Mesenchymal stem cell (in vitro differentiated cells and primary cell): ENCODE results near the gene CTSA.

ENCODE experiments used
- DNase-seq: peaks from one replicate; pipeline ENCODE4 v3.0.0-alpha.2; 2013
- H2AFZ ChIP-seq: one replicate; pipeline ENCODE4 v1.6.1; 2013; ENCODE audit warnings: low read depth, mild to moderate bottlenecking, control low read depth, inconsistent platforms, low read length, moderate library complexity
- H2AK5ac ChIP-seq: 2 replicates; pipeline ENCODE4 v1.6.1; 2013; ENCODE audit warnings: low read length, moderate library complexity, mild to moderate bottlenecking, inconsistent platforms; ENCODE audit not compliant: severe bottlenecking
- H2BK120ac ChIP-seq: one replicate; pipeline ENCODE4 v1.6.1; 2013; ENCODE audit warnings: low read depth, mild to moderate bottlenecking, inconsistent platforms, low read length, moderate library complexity
- H2BK12ac ChIP-seq, 2 experiments: one replicate each; pipeline ENCODE4 v1.6.1; 2013; ENCODE audit warnings: inconsistent platforms in 2 of 2, low read length in 2 of 2, mild to moderate bottlenecking in 2 of 2, moderate library complexity in 2 of 2, control low read depth in 1 of 2
- H2BK15ac ChIP-seq: one replicate; pipeline ENCODE4 v1.6.1; 2013; ENCODE audit warnings: mild to moderate bottlenecking, low read depth, inconsistent platforms; ENCODE audit not compliant: poor library complexity, severe bottlenecking
- H2BK5ac ChIP-seq: 2 replicates; pipeline ENCODE4 v1.6.1; 2013; ENCODE audit warnings: low read depth, mild to moderate bottlenecking, low read length, control low read depth, inconsistent platforms; ENCODE audit not compliant: poor library complexity, severe bottlenecking
- H3K14ac ChIP-seq, 2 experiments: one replicate each; pipeline ENCODE4 v1.6.1; 2013; ENCODE audit warnings: inconsistent platforms in 2 of 2, low read length in 2 of 2, control low read depth in 1 of 2, mild to moderate bottlenecking in 1 of 2, moderate library complexity in 1 of 2
- H3K18ac ChIP-seq, 2 experiments: one replicate each; pipeline ENCODE4 v1.6.1; 2013; ENCODE audit warnings: inconsistent platforms in 2 of 2, low read length in 2 of 2, control low read depth in 1 of 2, low read depth in 1 of 2, mild to moderate bottlenecking in 1 of 2
- H3K23ac ChIP-seq, 2 experiments: one replicate each; pipeline ENCODE4 v1.6.1; 2013; ENCODE audit warnings: inconsistent platforms in 2 of 2, low read length in 2 of 2, mild to moderate bottlenecking in 2 of 2, moderate library complexity in 2 of 2, control low read depth in 1 of 2
- H3K27ac ChIP-seq: 2 replicates; pipeline ENCODE4 v1.5.1; 2013; ENCODE audit warnings: mild to moderate bottlenecking, moderate library complexity, low read length, control low read depth, inconsistent platforms; ENCODE audit not compliant: poor library complexity, severe bottlenecking
- H3K27me3 ChIP-seq, 2 experiments: 2 replicates each; pipeline versions ENCODE4 v1.6.1 to v1.7.0; 2013; ENCODE audit warnings: low read length in 2 of 2, mild to moderate bottlenecking in 2 of 2, moderate library complexity in 2 of 2, control low read depth in 1 of 2, inconsistent platforms in 1 of 2; ENCODE audit not compliant: control insufficient read depth in 1 of 2, insufficient read depth in 1 of 2
- H3K36me3 ChIP-seq, 2 experiments: 2 replicates each; pipeline versions ENCODE4 v1.6.1 to v1.7.0; 2013; ENCODE audit warnings: low read length in 2 of 2, control low read depth in 1 of 2, inconsistent platforms in 1 of 2, low read depth in 1 of 2, mild to moderate bottlenecking in 1 of 2; ENCODE audit not compliant: insufficient read depth in 2 of 2, control insufficient read depth in 1 of 2
- H3K4ac ChIP-seq, 2 experiments: one replicate each; pipeline ENCODE4 v1.6.1; 2013; ENCODE audit warnings: inconsistent platforms in 2 of 2, low read length in 2 of 2, mild to moderate bottlenecking in 2 of 2, moderate library complexity in 2 of 2, control low read depth in 1 of 2, low read depth in 1 of 2
- H3K4me1 ChIP-seq: 2 replicates; pipeline ENCODE4 v1.6.1; 2013; ENCODE audit warnings: low read depth, low read length, control low read depth; ENCODE audit not compliant: control insufficient read depth, insufficient read depth
- H3K4me2 ChIP-seq: 2 replicates; pipeline ENCODE4 v1.6.1; 2013; ENCODE audit warnings: low read length, mild to moderate bottlenecking, inconsistent platforms; ENCODE audit not compliant: poor library complexity, severe bottlenecking
- H3K4me3 ChIP-seq, 2 experiments: 2 replicates each; pipeline versions ENCODE4 v1.5.1 to v1.7.0; 2013; ENCODE audit warnings: low read length in 2 of 2, mild to moderate bottlenecking in 2 of 2, control low read depth in 1 of 2, low read depth in 1 of 2; ENCODE audit not compliant: insufficient read depth in 1 of 2
- H3K79me1 ChIP-seq: replicated peaks from 2 replicates; pipeline ENCODE4 v1.6.1; 2013; ENCODE audit warnings: mild to moderate bottlenecking, control low read depth, low read length, inconsistent platforms; ENCODE audit not compliant: poor library complexity, severe bottlenecking
- H3K9ac ChIP-seq: 2 replicates; pipeline ENCODE4 v1.7.0; 2013; ENCODE audit warnings: mild to moderate bottlenecking, low read length, moderate library complexity
- H3K9me3 ChIP-seq: 2 replicates; pipeline ENCODE4 v1.7.0; 2013; ENCODE audit warnings: mild to moderate bottlenecking, low read length; ENCODE audit not compliant: control insufficient read depth
- H4K8ac ChIP-seq: one replicate; pipeline ENCODE4 v1.6.1; 2013; ENCODE audit warnings: inconsistent platforms, mild to moderate bottlenecking, low read length, moderate library complexity
- H4K91ac ChIP-seq: one replicate; pipeline ENCODE4 v1.6.1; 2013; ENCODE audit warnings: mild to moderate bottlenecking, low read length, inconsistent platforms
- whole genome bisulfite sequencing: methylation state at CpG from one replicate; pipeline ENCODE4 v1.1.7; 2013; ENCODE audit warnings: mixed read lengths; 5-methylcytosine and 5-hydroxymethylcytosine counted together

The CTSA gene

DNA sequence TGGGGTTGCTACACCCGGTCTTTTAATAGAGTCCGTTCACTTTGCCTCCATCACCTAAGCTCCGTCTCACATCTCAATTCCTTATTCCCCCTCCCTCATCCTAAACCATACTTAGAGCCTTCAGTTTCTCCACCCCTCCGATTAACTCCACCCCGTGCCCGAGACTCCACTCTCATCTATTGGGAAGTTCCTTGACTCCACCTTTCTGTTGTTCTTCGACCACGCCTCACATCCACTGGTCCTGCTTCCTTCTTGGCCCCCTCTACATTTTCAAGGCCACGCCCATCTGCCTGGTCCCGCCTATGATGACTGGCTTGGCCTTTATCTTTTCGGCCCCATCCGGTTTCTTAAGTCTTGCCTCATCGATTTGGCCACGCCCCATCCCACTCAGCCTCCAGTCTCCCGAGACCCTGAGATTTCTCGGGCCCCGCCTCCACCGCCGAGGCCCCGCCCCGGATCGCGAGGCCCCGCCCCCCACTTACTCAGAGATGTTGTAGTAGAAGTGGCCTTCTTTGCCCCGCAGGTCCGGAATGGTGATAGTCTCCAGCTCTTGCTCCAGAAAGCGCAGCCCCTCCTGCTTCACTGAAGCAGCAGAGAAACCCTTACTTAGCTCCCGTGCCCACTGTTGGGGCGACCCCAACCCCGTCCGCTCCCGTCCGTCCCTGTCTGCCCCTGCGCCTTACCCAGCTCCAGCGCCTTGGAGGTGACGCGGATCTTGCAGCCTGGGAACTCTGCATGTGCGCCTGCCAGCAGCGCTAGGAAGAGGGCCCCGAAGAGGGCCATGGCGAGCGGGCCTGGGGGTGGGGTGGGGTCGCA lies 19.7 kb downstream of the CTSA start:
- Histone ChIP-seq H2BK15ac (peak overlapping the region; percentile 61), H3K27me3 (no peaks in the 10 kb centered on the region), H3K79me1 (peaks cover 11% of the 10 kb centered on the region), H3K4me1 (peaks cover 19% of the 10 kb centered on the region), H4K8ac (peak overlapping the region; percentile 87), H4K91ac (peak overlapping the region; percentile 63), H2AK5ac (no peak overlapping the region), H3K14ac (peak overlapping the region in 1 of 2 experiments; percentile 90), H2BK5ac (no peak overlapping the region), H3K27ac (peak overlapping the region; percentile 78), H3K36me3 (peaks cover 23 to 24% of the 10 kb centered on the region in 2 experiments), H2AFZ (no peak overlapping the region), H3K4ac (peak overlapping the region; percentile 33 to 68), H3K4me3 (peak overlapping the region; percentile 72 to 75), H2BK120ac (no peak overlapping the region), H3K9ac (peak overlapping the region; percentile 81), H3K18ac (peak overlapping the region; percentile 92 to 99), H2BK12ac (no peak overlapping the region), H3K9me3 (no peaks in the 10 kb centered on the region), H3K23ac (no peak overlapping the region), H3K4me2 (peak overlapping the region; percentile 88)
- 7% methylated on average over 40 of the region's 43 CpGs for WGBS
- peak; percentile 99 for DNase-seq

DNA sequence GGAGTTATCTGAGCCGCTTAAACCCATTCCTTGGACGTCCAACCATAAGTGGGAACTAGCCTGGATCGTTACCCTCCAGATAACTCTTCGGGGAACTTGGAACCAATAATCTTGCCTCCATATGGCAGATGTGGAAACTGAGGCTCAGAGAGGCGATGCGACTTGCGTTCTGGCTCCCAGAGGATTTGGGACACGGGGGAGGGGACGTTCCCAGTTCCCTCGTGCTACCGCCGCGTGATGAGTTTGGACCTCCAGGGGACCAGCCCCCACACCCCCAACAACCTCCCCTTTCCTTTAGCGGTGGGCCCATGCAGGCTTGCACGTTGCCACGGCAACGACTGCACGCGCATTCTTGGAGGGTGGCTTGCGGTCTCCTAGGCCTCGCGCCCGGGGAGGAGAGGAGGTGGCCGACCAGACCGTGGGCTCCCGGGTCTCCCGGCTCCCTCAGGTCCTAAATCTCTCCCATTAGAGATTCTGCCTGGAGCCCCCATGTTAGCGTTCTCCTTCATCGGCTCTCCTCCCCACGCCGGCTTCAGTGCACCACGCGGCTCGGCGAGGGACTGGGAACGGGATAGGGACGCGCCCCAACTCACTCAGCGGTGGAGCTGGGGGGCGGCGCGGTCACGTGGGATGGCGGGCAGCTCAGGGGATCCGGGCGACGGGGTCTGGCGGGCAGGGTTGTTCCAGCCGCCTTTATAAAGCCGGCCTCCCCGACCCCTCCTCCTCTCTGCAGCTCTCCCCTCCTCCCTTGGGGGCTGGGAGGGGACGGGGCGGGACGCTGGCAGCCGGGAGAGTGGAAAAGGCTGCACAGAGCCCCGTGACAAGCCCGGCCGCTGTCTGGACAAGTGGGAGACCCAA lies 20.6 kb downstream of the CTSA start, which contains the start of gene PLTP:
Gene PLTP, minus strand, starts transcription at position 670 of the 858 bp plus-strand sequence. CDS start 703 bp downstream, outside the sequence.
- H3K4me2 ChIP-seq = peak within 1 kb of the TSS; percentile 88
- H2BK15ac ChIP-seq = peak within 1 kb of the TSS; percentile 95
- peaks cover 11% of the 10 kb centered on the region for H3K79me1 ChIP-seq
- peak within 1 kb of the TSS; percentile 78 for H3K27ac ChIP-seq
- H2AFZ ChIP-seq = peak within 1 kb of the TSS; percentile 61
- H4K91ac ChIP-seq = peak within 1 kb of the TSS; percentile 64
- H2BK120ac ChIP-seq = peak within 1 kb of the TSS; percentile 93
- H3K27me3 ChIP-seq = no peaks in the 10 kb centered on the region
- H3K36me3 ChIP-seq = peaks cover 19 to 20% of the 10 kb centered on the region in 2 experiments
- WGBS = under 1% methylated on average over 41 of the region's 58 CpGs
- H2BK5ac ChIP-seq = no peak within 1 kb of the TSS
- peaks cover 19% of the 10 kb centered on the region for H3K4me1 ChIP-seq
- peak within 1 kb of the TSS; percentile 81 for H3K9ac ChIP-seq
- peak within 1 kb of the TSS; percentile 68 to 93 for H3K4ac ChIP-seq
- peak within 1 kb of the TSS; percentile 83 for H2AK5ac ChIP-seq
- peak within 1 kb of the TSS in 1 of 2 experiments; percentile 57 for H3K23ac ChIP-seq
- H4K8ac ChIP-seq = peak within 1 kb of the TSS; percentile 92
- H3K4me3 ChIP-seq = peak within 1 kb of the TSS; percentile 72 to 75
- H3K14ac ChIP-seq = peak within 1 kb of the TSS in 1 of 2 experiments; percentile 90
- H3K18ac ChIP-seq = peak within 1 kb of the TSS; percentile 92 to 99
- H2BK12ac ChIP-seq = peak within 1 kb of the TSS; percentile 52 to 60
- H3K9me3 ChIP-seq = no peaks in the 10 kb centered on the region
- peak; percentile 85 for DNase-seq

DNA sequence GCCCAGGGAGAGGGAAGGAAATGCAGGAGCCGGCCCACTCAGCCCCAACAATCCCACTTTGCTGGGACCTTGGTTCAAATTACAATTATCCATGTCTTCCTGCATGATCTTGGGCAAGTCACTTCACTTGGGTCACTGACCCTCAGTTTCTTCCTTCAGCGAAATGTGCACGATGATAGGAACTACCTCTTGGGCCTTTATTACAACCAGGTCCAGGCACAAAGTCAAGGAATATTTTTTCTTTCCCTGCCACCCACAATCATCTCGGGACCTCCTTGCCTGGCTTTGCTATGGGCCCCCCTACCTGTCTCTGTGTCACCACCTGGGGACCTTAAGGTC lies 21.2 kb downstream of the CTSA start:
- peak overlapping the region; percentile 83 for H2AK5ac ChIP-seq
- H4K91ac ChIP-seq = peak overlapping the region; percentile 64
- peaks cover 19% of the 10 kb centered on the region for H3K4me1 ChIP-seq
- H3K9me3 ChIP-seq = no peaks in the 10 kb centered on the region
- peak overlapping the region; percentile 95 for H2BK15ac ChIP-seq
- peaks cover 10% of the 10 kb centered on the region for H3K79me1 ChIP-seq
- H2BK5ac ChIP-seq = no peak overlapping the region
- H3K23ac ChIP-seq = peak overlapping the region in 1 of 2 experiments; percentile 43
- no peaks in the 10 kb centered on the region for H3K27me3 ChIP-seq
- H2BK12ac ChIP-seq = peak overlapping the region; percentile 52 to 60
- H3K4me2 ChIP-seq = peak overlapping the region; percentile 88
- H2BK120ac ChIP-seq = peak overlapping the region; percentile 71
- 26% methylated on average over 4 of the region's 4 CpGs for WGBS
- peak overlapping the region; percentile 92 for H4K8ac ChIP-seq
- peak overlapping the region; percentile 16 for H3K27ac ChIP-seq
- H3K18ac ChIP-seq = peak overlapping the region; percentile 72 to 90
- no peak for DNase-seq
- peak overlapping the region; percentile 72 to 75 for H3K4me3 ChIP-seq
- H3K4ac ChIP-seq = peak overlapping the region; percentile 62 to 93
- peak overlapping the region; percentile 61 for H2AFZ ChIP-seq
- no peak overlapping the region for H3K14ac ChIP-seq
- H3K36me3 ChIP-seq = peaks cover 15 to 17% of the 10 kb centered on the region in 2 experiments
- H3K9ac ChIP-seq = peak overlapping the region; percentile 81
